ENCODE results near the gene HEY2.

The HEY2 gene

GRCh38 chr6:125743604-125744003 lies 5.8 kb upstream of the HEY2 start:
- DNase-seq (ENCODE audit: low read depth, low spot score): no peak

GRCh38 chr6:125745281-125746018 lies 4.0 kb upstream of the HEY2 start:
- no peak for DNase-seq (ENCODE audit: low read depth, low spot score)

DNA sequence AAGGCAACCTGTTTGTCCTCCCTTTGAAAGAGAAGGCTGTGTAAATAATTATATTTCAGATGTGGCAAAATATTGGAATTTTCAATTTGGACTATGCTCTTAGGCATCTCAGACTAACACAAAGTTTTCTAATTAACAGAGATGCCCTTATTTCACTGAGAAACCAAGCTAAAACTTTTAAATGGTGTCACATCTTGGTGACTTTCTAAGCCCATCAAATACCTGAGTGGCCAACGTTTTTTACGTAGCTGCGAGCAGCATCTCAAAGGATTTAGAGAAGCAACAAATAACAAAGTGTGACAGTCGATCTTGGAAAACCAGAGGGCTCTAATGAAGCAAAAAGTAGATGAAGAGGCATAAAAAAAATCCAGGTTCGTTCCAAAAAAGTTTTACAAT lies 3.4 kb upstream of the HEY2 start:
- DNase-seq (ENCODE audit: low read depth, low spot score): no peak

DNA sequence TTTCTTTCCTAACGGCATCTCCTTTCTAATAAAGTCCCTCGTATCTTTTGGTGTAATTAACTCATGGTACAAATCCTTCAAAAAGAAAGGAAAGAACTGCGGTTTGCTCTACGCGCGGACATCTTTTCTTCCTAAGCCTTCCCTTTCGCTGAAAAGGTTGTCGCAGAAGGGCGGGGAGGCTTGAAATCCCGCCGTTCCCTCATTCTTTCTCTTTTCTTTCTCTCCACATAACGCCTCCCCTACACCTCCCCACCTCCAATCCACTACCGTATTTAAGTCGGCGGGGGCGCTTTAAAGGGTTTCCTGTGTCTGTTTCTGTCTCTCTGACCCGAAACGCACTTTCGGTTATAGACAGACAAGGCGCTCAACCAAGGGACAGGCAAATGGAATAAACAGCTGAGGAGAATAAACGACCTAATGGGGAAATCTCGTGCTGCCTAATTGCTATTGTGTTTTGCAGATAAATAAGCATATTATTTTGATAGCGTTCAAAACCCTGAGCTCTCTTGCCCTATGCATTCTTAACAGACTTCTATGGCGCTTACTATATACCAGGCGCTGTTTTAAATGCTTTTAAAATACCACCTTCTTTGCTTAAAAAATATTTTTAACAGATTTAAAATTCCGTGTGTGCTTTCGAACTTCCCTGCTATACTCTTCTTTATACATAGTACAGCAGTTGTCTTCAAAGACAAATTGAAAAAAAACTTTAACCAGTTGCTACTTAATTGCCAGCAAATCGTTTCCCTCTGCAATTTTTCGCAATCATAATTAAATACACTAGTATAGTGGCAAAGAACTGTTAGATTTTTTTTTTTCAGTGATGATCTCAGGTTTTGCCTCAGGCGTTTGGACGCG lies 2.5 kb upstream of the HEY2 start:
- no peak for DNase-seq (ENCODE audit: low read depth, low spot score)

DNA sequence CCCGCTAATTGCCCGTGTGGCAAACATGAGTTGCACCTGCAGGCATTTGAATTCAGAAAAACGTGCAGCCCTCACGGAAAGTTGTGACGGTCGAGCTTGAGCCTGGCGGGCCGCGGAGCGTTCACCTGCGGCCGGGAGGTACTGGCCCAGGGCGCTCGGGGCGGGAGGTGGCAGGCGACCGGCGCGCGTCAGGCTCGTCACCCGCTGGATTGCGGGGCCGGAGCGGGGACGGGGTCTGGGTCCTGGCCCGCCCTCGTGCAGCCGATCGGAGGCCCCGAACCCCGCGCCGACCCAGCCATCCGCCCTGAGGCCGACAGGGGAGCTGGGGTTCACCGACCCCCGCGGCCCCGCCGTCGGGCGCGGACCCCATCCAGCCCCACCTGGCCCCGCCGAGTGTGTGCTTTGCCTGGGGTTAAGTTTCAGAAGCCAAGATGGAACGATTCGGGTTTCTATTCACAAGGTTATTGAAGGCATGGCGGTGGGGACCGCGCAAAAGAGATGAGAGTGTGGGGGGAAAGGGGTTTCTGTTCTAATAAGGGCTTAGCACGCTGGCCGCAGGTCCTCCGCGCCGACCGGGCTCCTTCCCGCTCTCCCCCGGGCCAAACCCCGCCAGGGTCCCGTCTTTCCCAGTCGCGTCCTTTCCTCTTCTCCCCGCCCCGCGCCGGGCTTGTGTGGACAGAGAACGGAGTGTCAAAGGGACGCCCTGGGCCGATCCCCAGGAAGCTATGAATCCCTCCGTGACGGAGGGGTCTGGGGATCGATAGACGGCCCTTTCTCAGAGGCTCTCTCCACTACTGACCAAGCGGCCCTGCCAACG lies 1.6 kb upstream of the HEY2 start:
- no peak for DNase-seq (ENCODE audit: low read depth, low spot score)

- DNase-seq (ENCODE audit: low read depth, low spot score): no peak
Measured at GRCh38 chr6:125748406-125749172, 843 bp upstream of the HEY2 start.

DNA sequence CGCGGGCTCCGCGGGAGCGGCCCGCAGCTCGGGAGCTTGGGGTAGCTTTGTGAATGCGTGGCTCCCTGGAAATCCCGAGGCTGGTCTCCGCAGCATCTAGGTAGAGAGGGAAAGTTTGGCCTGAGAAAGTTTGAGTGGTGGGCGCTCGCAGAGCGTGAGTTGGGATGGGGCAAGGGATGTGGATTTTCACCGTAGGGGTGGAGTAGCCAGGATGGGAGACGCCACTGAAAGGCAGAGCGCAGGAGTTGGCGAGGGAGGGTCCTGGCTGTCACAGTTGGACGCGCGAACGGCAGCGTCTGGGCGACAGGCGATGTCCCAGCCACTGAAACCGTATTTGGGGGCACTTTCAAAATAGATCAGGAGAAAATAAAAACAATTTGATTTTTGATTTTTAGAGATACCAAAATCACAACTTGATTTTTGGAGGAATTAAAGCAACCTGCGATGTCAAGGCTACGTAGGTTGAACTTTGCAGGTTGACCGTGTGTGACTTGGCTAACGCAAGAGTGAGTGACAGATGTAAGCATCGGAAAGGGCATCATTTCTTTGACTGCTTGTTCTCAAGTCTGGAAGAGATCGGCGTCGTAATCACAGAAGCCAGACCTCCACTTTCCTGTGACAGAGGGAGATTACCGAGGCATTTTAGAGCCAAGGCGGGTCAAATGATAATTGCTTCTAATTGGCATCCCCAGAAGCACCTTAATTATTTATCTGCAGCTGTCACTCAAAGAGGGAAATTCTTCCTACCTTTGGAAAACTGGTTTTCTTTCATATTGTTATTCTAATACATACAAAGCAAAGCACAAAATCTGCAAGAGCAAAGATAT lies 646 bp downstream of the HEY2 start:
- no peak for DNase-seq (ENCODE audit: low read depth, low spot score)

DNA sequence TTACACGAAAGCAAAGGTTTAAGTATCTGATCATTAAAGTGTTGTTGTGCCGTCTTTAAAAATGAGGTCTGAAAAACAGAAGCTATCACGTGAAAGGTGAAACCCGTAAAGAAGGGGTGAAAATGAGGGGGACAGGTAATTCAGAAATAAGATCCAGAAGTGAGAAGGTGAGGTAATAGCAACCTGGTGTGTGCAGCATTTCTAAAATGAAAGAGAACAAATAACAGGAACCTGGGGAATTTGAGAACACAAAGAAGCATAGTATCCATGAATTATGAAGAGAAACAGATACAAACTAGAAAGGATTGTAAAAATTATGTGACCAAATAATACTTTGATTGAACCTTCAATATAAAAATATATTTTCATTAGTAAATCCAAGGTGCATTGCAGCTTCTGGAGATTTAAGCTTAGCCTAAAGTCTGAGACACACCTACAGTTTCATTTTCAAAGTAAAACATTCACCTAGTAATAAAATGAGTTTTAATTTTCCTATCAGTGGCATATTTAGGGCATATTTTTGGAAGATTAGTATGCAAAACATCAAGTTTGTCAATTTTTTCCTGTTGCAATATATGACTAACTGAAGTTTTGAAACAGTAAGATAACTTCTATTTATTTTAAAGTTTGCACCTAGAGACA lies 1.4 kb downstream of the HEY2 start:
- DNase-seq (ENCODE audit: low read depth, low spot score): no peak

- DNase-seq (ENCODE audit: low read depth, low spot score): no peak
Measured at GRCh38 chr6:125751334-125751916, 2.0 kb downstream of the HEY2 start.

- DNase-seq (ENCODE audit: low read depth, low spot score): no peak
Measured at GRCh38 chr6:125752773-125753172, 3.3 kb downstream of the HEY2 start.

DNA sequence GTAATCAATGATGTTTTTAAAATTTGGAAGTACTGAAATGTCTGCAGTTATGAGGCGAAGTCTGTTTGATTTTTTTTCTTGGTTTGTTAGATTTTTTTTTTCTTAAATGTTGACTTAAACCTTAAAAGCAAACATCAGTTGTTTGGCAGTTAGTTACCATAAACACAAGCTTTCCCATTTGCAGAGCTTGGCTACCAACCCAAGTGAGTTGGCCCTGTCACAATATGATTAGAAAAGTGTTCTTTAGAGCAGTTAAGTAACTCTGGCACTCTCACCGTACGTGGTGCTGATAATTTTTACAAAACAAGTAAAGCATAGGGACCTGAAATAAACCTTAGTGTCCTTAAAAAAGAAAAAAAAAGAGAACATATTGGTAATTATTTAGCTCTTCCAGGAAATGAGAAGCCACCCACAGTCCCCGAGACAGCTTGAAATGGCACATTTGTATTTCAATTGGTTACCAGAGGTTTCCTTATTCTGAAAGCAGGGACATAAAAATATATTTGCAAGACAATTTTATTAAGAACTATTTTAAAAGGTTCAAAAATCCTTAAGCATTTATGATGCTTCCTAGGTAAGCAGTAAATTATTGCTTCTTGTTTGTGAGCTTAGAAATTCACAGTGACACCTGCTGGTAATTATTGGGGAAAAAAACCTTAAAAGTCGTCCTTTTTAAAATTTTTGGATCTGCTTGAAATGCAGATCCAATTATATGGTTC lies 3.9 kb downstream of the HEY2 start:
- no peak for DNase-seq (ENCODE audit: low read depth, low spot score)

DNA sequence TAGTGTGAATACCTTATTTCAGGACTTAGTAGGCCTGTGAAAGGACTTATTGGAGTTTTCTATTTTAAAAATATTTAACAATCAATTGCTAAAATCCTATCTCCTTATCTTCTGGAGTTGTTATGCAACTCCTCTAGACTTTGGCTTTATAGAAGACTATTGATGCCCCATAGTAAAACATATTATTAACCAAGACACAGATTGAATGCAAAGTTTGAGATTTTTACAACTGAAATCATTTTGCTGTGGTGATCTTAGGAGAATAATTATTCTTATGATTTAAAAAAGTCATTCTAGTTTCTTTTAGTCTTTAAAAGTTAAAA lies 4.5 kb downstream of the HEY2 start:
- no peak for DNase-seq (ENCODE audit: low read depth, low spot score)

DNA sequence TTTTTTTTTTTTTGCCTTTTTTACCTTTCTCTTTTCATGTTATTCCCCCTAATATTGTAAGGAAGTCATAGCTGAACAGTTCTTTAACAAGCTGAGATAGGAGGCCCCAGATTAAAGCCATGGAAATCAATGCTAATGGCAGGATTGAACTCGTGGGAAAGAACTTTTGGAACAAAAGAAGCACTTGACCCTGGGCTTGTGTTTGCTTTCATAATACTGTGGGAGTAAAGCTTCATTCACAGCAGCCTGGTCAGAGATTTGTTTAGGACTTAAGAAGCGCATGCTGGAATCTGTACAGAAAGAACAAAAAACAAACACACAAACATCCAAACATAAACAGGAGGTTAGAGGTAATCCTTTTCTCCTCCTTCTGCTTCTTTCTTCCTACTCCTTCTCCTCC lies 5.1 kb downstream of the HEY2 start:
- no peak for DNase-seq (ENCODE audit: low read depth, low spot score)

- no peak for DNase-seq (ENCODE audit: low read depth, low spot score)
Measured at GRCh38 chr6:125759184-125759902, 9.9 kb downstream of the HEY2 start.

GRCh38 chr6:125759959-125760457 lies 10.6 kb downstream of the HEY2 start:
- DNase-seq (ENCODE audit: low read depth, low spot score): no peak

GRCh38 chr6:125764121-125764671 lies 14.8 kb downstream of the HEY2 start:
- DNase-seq (ENCODE audit: low read depth, low spot score): no peak

GRCh38 chr6:125765944-125766343 lies 16.5 kb downstream of the HEY2 start:
- no peak for DNase-seq (ENCODE audit: low read depth, low spot score)

GRCh38 chr6:125766641-125767040 lies 17.2 kb downstream of the HEY2 start:
- DNase-seq (ENCODE audit: low read depth, low spot score): no peak

Data from activated CD4-positive, CD25-positive, alpha-beta regulatory T cell treated with anti-CD3 and anti-CD28 coated beads, Interleukin-2, amount 50 U/mL, for 16 hours (primary cell).